Glomerular visceral epithelial cell (primary cell): ENCODE data around the gene HSPA8.
A peak's percentile ranks its signal among the peaks of the same experiment; 100 is the strongest.
"Not testable (repeated sequence)": the region's sequence is repeated elsewhere in the genome, so short reads cannot be mapped to it uniquely, and the experiment has no call there.

ENCODE experiments used
- DNase-seq: peaks from one replicate; pipeline ENCODE4 v3.0.0-alpha.2; 2016; ENCODE audit errors: extremely low spot score

HSPA8 gene

DNA sequence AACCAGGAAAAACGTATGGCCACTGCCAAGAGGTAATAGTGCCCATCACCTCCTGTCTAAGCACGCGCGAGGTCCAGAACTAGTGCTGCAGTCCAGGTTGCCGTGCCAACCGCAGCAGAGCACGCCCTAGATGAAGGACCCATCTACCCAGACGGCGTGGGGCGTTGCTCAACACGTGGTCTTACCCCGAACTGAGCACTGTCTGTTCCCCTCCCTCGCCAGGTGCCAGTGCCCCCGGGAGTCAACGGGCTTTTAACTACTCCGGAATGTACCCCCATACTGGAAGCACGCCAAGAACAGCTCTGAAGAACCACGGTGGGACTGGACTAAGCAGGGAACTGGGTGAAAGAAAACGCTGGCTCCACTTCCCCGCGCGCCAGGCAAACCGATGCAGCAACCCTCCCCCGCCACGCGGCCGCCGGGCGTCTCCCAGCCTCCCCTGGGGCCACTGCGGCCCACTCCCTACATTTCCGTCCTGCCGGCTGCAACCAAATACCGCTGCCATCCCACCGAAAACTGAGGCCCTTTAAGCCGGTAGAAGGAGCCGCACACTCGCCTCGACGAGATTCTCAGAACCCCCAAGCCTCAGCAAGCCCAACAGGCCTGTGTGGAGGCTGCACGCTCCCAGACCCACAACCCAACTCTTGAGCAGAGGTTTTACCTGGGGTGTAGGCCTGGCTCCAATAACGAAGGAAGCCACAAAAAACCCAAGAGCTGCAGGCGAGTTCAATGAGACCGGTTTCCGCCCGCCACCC, at the start of gene HSPA8:
HSPA8 (minus strand) TSS at position 734 of the 755 bp plus-strand sequence. CDS start 812 bp downstream, outside the sequence.
- peak; percentile 60 for DNase-seq

DNA sequence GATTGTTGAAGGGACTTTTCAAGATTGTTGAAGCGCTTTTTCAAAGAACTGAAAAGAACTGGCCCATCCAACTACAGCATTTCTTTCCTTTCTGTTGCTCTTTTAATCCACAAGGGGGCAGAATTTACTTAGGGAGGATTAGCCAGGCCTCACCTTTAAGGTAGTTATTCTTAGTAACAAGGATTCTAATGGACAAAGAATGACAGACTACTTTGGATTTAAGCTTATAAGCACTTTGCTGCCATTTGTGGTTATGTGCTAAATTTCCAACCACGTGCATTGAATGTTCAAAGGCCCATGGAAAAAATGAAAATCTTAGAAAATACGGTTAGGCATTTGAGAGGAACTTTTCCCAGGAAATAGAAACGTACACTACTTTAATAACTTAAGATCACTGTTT, 49.5 kb upstream of the HSPA8 start:
- peak; percentile 49 for DNase-seq

DNA sequence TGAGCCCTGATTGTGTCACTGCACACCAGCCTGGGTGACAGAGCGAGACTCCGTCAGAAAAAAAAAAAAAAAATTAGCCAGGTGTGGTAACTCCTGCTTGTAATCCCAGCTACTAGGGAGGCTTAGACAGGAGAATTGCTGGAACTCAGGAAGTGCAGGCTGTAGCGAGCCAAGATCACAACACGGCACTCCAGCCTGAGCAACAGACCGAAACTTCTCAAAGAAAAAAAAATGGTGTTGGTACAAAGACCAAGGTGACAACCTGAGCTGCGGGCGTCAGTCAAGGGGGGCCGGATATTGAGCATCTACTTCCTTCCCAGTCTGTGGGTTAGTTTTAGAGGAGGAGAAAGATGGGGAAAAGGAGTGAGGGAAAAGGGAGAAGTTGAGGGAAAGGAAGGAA, 48.5 kb upstream of the HSPA8 start:
- DNase-seq, result no peak

DNA sequence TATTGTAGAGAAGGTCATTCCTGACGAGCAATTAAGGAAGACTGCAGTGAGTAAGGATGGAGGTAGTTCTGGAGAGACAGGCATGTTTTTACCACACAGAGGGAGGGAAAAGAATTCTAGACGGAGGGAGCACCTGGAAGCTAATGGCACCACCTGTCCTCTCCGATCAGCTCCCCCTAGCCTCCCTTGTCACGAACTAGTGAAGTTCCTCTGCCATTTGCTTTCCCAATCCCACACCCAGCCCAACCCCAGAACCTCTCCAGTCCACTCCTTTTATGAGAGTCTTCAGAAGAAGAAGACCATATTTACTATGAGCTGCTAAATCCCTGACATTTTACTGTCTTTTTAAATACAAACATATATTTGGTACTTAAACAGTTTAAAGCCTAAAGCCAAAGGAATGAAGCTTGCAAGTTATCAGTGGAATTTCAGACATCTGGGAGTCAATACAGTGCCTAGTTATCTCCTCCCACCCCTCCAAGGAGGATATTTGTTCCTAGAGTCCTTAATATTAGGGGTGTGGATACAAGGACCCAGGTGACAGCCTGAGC, 46.1 kb upstream of the HSPA8 start:
- no peak for DNase-seq

DNA sequence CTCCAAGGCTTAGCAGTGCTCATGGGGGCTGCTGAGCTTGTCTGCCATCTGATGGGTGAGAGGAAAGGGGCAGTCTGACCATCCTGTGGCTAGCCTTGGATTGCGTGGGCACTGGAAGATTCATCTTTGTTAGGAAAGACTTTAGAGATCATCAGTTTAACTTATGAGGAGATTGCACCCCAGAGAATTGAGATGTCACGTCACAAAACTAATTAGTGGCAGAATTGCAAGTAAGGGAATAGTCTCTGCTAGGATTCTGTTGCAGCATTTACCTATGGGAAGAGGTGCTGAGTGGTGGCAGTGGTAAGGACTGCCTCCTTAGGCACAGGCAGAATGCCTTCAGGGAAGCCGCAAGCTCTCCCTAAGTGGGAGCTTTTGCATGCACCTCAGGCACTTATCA, 42.8 kb upstream of the HSPA8 start:
- no peak for DNase-seq

DNA sequence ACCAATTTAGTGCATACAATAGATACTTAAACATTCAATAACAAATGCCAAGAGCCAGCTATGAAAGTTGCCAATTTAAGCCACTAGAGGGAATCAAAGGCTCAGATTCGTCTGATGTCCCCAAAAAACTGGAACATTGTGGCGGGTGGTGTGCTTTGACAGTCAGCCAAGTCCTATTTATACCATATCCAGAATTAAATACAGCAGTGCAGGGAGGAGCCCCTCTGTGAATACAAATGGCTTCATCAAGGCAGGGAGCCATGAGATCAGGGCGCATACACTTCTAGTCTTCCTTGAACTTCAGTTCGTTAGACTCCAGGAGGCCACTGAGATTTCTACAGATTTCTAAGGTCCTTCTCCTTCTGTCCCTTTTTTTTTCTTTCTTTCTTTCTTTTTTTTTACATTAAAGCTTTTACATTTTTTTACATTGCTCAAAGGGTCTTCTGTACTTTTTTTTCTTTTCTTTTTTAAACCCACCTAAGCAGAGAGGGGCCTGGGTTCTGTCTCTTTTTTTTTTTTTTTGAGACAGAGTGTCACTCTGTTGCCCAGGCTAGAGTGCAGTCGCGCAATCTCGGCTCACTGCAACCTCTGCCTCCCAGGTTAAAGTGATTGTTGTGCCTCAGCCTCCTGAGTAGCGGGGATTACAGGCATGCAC, 41.5 kb upstream of the HSPA8 start:
- DNase-seq, result peak; percentile 44

DNA sequence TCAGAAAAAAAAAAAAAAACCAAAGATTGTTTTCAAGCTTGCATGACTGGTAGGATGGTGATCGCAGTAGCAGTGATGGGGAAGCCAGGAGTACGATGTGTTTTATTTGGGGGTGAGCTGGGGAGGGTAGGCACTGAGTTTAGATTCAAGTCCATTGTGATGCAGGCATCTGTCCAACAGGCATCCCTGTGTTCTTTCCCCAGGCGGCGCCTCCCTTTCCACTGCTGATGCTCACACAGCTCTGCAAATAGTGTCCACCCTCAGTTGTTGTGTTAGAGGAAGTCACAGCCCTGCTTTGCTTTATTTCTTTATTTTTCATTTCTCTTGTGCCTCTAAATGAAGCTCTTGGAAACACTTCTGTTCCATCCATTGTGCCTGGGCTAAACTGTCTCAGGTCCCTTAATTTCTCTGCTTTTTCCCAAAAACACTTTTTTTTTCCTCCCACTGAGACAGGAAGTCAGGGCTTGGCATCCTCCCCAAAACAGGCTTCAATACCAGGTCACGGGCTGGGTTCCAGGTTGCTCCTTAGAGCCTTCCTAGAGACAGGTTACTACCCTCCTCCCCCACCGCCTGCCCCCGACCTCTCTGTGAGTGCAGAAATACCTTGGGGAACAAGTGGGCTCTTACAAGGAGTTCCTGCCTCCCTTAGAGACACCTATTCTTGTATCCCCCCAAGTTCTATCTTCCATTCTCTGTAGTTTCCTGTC, 38.6 kb upstream of the HSPA8 start:
- DNase-seq, result no peak

DNA sequence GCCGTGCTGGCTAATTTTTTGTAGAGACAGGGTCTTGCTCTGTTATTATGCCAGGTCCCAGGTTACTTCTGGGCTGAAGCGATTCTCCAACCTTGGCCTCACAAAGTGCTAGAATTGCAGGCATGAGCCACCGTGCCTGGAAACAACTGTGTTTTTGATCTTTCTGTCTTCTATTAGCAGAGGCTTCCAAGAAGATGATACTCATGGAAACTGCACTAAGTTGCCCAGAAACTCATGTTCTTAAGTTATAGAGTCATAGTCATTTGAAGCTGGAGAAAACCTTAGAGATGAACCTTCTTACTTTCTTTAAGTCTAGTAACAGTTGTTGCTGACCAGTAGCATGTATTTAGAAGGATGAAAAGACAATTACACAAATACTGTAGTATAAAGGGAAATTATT, 37.1 kb upstream of the HSPA8 start:
- no peak for DNase-seq

DNA sequence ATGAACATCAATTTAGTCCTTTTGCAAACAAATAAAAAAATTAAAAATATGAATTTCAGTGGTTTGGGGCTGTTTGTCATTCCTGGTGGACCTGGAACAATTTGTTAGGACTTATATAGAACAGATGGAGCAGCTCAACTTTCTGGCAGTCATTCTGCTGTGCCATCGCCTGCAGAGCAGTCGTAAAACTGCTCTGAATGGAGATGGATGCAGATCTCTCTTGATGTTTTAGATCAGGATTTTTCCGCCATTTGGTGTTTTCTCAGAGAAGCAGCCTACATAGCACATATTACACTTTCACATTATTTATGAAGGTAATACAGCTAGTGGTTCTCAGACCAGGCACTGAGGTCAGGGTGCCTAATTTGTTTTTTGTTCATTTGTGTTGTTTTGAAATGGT, 31.8 kb upstream of the HSPA8 start:
- no peak for DNase-seq

DNA sequence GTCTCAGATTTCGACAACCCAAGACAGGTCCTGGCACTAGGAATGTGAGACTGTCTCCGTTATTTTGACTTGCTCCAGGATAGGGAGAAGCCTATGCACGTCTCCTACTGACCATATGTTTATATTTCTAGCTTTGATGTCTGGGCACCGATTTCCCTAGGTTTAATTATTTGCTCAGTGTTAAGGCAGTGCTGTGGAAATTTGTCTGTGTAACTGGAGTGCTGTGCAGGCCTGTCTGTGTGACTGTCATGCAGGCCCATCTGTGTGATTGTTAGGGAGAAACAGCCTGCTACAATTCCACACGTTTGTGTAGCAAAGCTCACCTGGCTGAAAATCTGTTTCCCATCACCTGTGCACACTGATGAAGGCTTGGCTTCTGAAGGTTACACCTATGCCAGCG, 29.6 kb upstream of the HSPA8 start:
- no peak for DNase-seq

DNA sequence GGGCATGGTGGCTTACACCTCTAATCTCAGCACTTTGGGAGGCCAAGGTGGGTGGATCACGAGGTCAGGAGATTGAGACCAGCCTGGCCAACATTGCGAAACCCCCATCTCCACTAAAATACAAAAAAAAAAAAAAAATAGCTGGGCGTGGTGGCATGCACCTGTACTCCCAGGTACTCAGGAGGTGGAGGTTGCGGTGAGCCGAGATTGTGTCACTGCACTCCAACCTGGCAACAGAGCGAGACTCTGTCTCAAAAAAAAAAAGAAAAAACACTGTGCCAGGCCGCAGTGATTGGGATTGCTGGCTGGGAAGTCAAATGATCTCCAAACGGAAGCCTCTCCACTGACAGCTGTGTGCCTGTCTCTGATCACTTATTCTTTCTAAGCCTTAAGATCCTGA, 28.2 kb upstream of the HSPA8 start:
- DNase-seq, result not testable (repeated sequence)

DNA sequence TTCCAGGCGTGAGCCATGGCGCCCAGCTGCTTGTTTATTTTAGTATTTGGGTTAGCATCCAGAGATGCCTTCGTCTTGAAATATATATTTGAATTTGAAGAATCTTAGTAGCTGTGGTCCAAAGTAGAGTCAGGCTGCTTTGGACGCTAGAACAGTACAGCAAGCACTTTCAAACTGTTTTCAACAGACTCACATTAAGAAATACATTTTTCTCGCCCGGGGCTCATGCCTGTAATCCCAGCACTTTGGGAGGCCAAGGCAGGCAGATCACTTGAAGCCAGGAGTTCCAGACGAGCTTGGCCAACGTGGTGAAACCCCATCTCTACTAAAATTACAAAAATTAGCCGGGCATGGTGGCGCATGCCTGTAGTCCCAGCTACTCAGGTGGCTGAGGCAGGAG, 27.0 kb upstream of the HSPA8 start:
- not testable (repeated sequence) for DNase-seq

DNA sequence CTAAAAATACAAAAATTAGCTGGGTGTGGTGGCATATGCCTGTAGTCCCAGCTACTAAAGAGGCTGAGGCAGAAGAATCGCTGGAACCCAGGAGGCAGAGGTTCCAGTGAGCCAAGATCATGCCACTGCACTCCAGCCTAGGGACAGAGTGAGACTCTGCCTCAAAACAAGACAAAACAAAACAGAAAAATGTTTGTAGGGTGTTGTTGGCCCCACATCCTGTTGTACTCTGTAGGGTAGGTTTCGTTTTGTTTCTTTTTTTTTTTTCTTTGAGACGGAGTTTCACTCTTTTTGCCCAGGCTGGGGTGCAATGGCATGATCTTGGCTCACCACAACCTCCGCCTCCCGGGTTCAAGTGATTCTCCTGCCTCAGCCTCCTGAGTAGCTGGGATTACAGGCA, 25.7 kb upstream of the HSPA8 start:
- not testable (repeated sequence) for DNase-seq

DNA sequence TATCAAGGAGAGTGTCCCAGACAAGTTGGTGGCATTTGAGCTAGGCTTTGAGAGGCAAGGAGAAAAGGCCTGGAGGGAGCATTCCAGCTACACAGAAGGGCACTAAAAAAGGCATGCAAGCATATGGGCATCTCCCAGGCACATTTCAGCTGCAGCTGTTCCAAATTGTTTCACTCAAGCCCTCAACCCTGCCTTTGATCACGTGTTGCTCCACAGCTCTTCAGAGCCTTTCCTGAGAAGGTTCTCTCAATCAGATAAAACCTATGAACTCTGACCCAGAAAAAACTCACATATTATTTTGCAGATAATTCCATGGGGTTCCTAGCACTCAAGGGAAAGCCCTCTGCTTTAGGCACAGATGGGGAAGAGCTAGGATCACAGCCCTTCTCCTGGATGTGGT, 24.4 kb upstream of the HSPA8 start:
- no peak for DNase-seq

DNA sequence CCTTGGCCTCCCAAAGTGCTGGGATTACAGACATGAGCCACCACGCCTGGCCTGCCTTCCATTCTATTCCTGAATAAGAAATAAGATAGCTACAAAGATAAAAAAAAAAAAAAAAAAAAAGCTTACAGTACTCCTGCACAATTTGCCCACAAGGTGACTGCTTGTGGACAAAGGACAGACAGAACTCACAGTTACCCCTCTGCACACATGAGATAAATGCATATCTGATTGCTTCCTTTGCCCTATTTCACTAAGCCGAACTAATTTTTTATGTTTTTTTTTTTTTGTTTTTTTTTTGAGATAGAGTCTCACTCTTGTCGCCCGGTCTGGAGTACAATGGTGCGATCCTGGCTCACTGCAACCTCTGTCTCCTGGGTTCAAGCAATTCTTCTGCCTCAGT, 23.6 kb upstream of the HSPA8 start:
- no peak for DNase-seq

DNA sequence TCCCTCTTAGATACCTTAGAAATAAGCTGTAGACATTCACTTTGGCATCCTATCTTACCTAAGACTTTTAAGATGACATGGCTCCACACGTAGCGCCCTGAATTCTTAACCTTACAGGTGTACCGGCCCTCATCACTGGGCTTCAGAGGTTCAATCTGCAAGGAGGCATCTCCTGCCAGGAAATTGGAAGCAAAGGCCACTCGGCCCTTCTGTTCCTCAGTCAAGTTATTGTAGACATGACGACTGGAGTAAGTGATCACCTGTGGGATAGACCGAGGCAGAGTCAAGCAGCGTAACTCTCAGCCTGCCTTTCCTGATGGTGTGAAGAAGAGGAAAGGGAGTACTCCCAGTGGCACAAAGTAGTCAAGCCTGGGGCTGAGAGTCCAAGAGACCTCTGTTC, 22.5 kb upstream of the HSPA8 start:
- DNase-seq, result no peak

DNA sequence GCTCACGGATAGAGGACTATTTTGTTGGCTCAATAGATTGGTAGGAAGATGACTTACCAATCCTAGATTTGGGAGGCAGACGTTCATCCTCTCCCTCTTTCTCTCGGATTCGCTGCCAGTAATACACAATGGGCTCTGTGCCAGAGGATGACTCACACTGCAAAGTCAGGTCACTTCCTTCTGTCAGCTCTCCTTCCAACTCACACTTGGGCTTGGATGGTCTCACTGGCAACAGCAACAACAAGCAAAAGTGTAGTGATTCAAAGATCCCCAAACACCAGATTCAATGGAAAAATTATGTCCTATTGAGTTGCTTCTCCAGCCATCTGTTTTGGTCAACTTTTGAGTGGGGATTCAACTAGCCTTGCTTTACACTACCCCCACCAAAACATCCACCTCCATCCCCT, 21.7 kb upstream of the HSPA8 start:
- peak; percentile 93 for DNase-seq

DNA sequence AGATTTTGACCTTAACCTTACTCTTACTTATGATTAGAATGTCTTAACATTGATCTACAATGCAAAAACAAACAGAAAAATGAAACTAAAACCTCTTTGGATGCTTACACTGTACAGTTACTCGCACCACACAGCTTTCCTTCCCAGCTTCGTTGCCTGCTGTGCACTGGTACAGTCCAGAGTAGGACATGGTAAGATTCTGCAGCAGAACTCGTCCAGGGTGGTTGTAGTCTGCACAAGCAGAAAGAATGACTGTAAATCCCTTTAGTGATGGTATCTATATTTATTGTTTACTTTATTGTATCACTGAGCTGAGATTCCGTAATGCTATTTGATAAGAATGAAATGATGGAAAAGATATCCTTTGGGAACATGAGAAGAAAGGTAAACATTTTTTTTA, 21.0 kb upstream of the HSPA8 start:
- DNase-seq, result no peak

DNA sequence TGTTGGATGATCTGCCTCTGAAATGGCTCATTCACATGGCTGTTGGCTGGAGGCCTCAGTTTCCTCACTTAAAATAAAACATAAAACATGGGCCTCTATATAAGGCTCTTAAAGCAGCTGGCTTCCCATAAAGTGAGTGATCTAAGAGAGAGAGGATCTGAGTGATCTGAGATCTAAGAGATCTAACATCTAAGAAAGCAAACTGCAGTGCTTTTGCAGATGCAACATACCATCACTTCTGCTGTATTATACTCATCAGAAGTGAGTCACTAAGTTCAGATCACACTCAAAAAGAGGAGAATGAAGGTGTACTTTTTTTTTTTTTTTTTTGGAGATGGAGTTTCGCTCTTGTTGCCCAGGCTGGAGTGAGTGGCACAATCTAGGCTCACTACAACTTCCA, 18.1 kb upstream of the HSPA8 start:
- no peak for DNase-seq

DNA sequence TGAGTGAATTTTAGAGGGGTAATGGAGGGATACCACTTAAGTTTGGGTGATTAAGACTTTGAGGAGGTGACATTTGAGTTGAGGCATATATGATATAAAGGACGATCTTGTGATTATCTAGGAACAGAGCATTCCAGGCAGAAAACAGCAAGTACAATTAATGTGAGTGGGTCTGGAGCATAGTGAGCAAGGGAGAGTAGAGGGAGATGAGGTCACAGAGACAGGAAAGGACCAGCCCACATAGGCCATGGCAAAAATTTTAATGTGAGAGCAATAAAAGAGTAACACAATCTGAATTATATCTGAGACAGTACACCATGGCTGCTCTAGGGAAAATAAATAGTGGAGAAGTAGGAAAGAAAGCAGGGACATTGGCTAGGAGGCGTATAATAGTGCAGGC, 14.5 kb upstream of the HSPA8 start:
- DNase-seq, result no peak

DNA sequence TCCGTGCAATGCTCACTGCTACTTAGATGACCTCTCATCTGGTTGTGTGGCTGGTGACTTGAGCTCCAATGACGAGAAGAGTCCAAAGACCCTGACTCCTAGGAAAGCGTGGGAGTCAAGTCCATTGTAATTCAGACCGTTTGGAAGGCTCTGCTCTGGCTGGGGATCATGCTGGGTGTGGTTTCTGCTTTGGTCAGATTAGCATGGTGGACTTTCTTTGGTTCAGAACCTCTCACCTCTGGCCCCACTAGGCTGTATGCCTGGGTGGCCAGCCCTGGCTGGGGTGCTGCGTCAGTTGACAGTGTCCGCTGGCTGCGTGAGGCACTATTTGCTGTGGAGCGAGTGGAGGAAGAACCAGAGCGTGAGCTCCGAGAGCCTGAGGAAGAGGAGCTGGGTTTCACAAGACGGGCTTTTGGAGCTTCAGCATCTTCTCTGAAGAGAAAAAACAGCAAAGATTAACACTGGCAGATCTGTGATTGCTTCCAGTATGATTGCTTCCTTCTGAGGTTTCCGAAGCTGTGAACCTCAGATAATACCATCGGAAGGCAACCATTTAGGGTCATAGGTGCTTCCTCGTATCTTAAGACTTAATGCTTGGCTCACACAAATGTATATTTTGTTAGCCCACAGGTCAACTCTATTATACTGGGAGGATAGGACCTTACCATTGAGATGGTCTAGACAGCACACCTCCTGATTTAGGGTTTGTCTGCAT, 11.6 kb upstream of the HSPA8 start:
- no peak for DNase-seq

DNA sequence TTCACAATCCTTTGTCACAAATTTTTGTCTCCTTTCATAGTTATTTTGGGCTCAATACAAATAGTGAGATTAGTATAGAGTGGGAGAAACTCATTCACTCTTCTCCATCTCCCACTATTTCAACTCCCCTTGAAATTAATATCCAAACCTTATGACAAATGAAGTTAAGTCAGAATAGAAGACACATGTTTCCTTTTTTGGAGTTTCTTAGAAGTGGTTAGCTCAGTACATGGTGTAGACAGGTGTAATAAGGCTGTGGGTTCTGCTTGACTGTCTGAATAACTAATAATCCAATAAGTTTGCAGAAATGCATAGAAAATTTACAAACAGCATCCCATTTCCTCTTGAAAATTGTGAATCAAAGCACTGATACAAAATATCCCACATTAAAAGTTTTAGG, 10.8 kb upstream of the HSPA8 start:
- DNase-seq, result no peak
